ENCODE data around the gene CLN6.

The CLN6 gene

GRCh38 chr15:68234060-68234459 lies 4.5 kb upstream of the CLN6 start:
- peaks cover 5% of the 10 kb centered on the region for H3K36me3 Mint-ChIP-seq (ENCODE audit: low read depth)

GRCh38 chr15:68232937-68233336 lies 3.4 kb upstream of the CLN6 start:
- peaks cover 3% of the 10 kb centered on the region for H3K27me3 Mint-ChIP-seq (ENCODE audit: low read depth, poor library complexity)
- no peak overlapping the region for H3K27ac Mint-ChIP-seq
- H3K36me3 Mint-ChIP-seq (ENCODE audit: low read depth): peaks cover 5% of the 10 kb centered on the region
- DNase-seq: no peak
- no peak overlapping the region for H3K4me3 Mint-ChIP-seq
- no peak for TF ChIP-seq CTCF (IDR thresholded peaks at IDR 0.05)
- peaks cover 6% of the 10 kb centered on the region for H3K9me3 Mint-ChIP-seq
- peaks cover 53% of the 10 kb centered on the region for H3K4me1 Mint-ChIP-seq

More at GRCh38 chr15:68234060-68234459, 4.5 kb upstream of the CLN6 start:
- TF ChIP-seq CTCF (IDR thresholded peaks at IDR 0.05): no peak
- Mint-ChIP-seq H3K4me3 (no peak overlapping the region), H3K9me3 (peaks cover 12% of the 10 kb centered on the region), H3K27me3 (ENCODE audit: low read depth, poor library complexity) (peaks cover 7% of the 10 kb centered on the region), H3K27ac (peak overlapping the region; percentile 80), H3K4me1 (peaks cover 43% of the 10 kb centered on the region)
- DNase-seq: no peak

DNA sequence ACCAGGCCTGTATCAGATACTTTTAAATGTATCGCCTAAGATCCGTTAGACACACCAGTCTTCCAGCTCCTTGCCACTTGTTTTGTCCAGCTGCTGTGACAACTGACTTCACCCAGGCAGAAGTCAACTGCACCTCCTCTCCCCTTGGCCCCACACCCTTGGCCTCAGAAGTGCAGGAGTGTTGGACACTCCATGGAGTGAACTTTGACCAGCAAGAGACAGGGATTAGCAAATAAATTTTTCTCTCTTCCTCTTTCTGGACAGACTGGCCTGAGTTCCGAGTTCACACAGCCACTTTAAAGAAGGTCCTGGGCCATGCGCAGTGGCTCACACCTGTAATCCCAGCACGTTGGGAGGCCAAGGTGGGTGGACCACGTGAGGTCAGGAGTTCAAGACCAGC lies 2.9 kb upstream of the CLN6 start:
- H3K9me3 Mint-ChIP-seq: peaks cover 3% of the 10 kb centered on the region
- no peak overlapping the region for H3K4me3 Mint-ChIP-seq
- peaks cover 58% of the 10 kb centered on the region for H3K4me1 Mint-ChIP-seq
- no peak for DNase-seq
- H3K36me3 Mint-ChIP-seq (ENCODE audit: low read depth): peaks cover 2% of the 10 kb centered on the region
- no peak for TF ChIP-seq CTCF (IDR thresholded peaks at IDR 0.05)
- no peaks in the 10 kb centered on the region for H3K27me3 Mint-ChIP-seq (ENCODE audit: low read depth, poor library complexity)
- no peak overlapping the region for H3K27ac Mint-ChIP-seq

DNA sequence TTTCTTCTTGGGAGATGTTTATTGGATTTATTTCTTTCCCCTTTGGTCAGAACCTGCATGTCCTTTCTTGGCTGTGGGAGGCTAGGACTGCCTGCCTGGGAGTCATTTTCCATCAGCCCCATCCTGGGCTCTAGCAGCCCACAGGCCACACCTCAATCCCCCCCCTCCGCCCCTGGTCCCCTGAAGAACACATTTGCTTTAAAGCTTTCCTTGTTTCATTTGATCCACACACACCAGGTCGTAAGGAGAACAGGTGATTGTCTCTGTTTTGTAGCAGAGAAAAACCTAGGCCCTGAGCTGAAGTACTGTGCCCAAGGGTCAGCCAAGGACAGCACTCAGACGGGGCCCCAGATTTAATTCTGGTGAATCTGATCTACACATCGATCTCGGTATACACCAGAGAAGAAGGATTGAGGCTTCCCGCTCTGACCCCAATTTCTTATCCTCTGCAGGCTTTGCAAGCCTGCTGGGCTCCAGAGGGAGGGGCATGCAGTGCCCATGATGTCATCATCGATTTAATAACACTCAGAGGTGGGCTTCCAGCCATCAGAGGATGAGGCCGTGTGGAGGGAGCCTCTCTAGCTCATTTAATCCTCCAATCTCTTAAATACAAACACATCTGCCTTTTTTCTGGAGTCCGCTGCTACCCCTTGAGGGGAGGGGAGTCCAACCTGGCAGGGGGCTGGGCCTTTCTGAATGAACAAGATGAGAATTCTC lies 1.7 kb upstream of the CLN6 start:
- Mint-ChIP-seq H3K4me3 (peak overlapping the region; percentile 64), H3K9me3 (no peaks in the 10 kb centered on the region), H3K4me1 (peaks cover 66% of the 10 kb centered on the region), H3K27me3 (ENCODE audit: low read depth, poor library complexity) (no peaks in the 10 kb centered on the region), H3K36me3 (ENCODE audit: low read depth) (no peaks in the 10 kb centered on the region), H3K27ac (no peak overlapping the region)
- DNase-seq: no peak
- no peak for TF ChIP-seq CTCF (IDR thresholded peaks at IDR 0.05)

DNA sequence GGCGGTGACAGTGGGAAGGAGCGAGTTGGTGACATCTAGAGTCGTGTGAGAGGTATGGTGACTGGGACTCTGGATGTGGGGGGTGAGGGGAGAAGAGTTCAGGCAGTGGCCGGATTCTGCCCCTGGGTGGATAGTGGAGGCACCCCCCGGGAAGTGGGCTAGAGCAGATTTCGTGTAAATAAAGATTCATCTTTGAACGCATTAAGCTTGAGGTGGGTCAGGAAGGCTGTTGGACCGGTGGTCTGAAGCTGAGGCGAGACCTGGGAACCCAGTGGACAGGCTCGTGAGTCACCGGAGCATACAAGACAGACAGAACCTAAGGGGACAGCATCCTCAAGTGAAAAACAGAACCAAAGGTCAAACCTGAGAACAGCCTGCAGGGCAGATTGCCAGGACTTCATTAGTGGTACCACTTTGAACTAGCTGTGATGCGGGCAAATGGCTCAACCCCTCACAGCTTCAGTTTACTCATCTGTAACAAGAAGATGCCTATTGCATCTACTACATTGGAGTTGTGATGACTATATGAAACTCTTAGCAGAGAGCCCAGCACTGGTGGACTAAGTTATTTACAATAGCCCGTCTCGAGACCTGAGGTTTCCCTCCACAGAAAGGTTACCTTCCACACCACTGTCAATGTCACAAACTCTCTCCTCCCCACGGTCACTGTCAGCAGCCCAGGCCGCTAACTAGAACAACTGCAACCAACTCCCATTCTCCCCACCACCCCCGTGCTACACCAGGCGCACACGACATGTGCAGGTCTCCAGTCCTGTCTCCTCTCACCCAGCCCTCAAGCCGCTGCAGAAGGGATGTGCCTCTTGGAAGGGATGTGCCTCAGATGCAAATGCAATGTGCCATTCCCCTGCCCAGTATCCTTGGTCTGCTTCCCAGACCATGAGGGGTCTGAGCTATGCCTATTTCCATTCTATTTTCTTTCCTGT lies 901 bp upstream of the CLN6 start:
- Mint-ChIP-seq H3K4me1 (peaks cover 66% of the 10 kb centered on the region), H3K27ac (peak overlapping the region; percentile 79), H3K4me3 (peak overlapping the region; percentile 91), H3K9me3 (no peaks in the 10 kb centered on the region), H3K27me3 (ENCODE audit: low read depth, poor library complexity) (no peaks in the 10 kb centered on the region), H3K36me3 (ENCODE audit: low read depth) (peaks cover under 1% of the 10 kb centered on the region)
- DNase-seq: no peak
- no peak for TF ChIP-seq CTCF (IDR thresholded peaks at IDR 0.05)

Data from nephron progenitor cell (in vitro differentiated cells).